OCI-LY1 (cell line): ENCODE data around the gene KRTAP10-6.
"Not testable (repeated sequence)": the region's sequence is repeated elsewhere in the genome, so short reads cannot be mapped to it uniquely, and the experiment has no call there.

Experiments
- H2AFZ ChIP-seq: fragments of 200-600 bp; sonication (generic), shearing (Covaris generic); 2 replicates; pipeline ENCODE4 v1.6.0; 2014; ENCODE audit warnings: antibody characterized with exemption, mild to moderate bottlenecking, low read length
- H3F3A ChIP-seq: fragments of 200-600 bp; sonication (generic), shearing (Covaris generic); 2 replicates; pipeline ENCODE4 v1.6.0; 2014; ENCODE audit warnings: mild to moderate bottlenecking, antibody characterized with exemption, low read length, moderate library complexity; ENCODE audit not compliant: insufficient read depth
- H3K27ac ChIP-seq: fragments of 200-600 bp; sonication (generic); 2 replicates; pipeline ENCODE4 v1.5.1; 2014; ENCODE audit warnings: low read length, mixed run types, mild to moderate bottlenecking, low read depth; ENCODE audit not compliant: poor library complexity, severe bottlenecking
- H3K27me3 ChIP-seq: fragments of 200-600 bp; sonication (generic); 2 replicates; pipeline ENCODE4 v1.6.0; 2014; ENCODE audit warnings: antibody characterized with exemption, mild to moderate bottlenecking, low read length, moderate library complexity; ENCODE audit not compliant: insufficient read depth
- H3K36me3 ChIP-seq: fragments of 200-600 bp; sonication (generic); 2 replicates; pipeline ENCODE4 v1.6.1; 2014; ENCODE audit warnings: mild to moderate bottlenecking, antibody characterized with exemption, low read length, moderate library complexity, mixed read lengths; ENCODE audit not compliant: insufficient read depth
- H3K4me1 ChIP-seq: fragments of 200-600 bp; sonication (generic); 2 replicates; pipeline ENCODE4 v1.5.1; 2014; ENCODE audit warnings: mild to moderate bottlenecking, low read length, moderate library complexity; ENCODE audit not compliant: insufficient read depth, severe bottlenecking
- H3K4me2 ChIP-seq: fragments of 200-600 bp; sonication (generic), shearing (Covaris generic); 2 replicates; pipeline ENCODE4 v1.6.1; 2014; ENCODE audit warnings: low read length
- H3K4me3 ChIP-seq: fragments of 200-600 bp; sonication (generic); 2 replicates; pipeline ENCODE4 v1.5.1; 2014; ENCODE audit warnings: low read length, low read depth, mild to moderate bottlenecking, mixed read lengths; ENCODE audit not compliant: poor library complexity, severe bottlenecking
- H3K79me2 ChIP-seq: fragments of 200-600 bp; shearing (Covaris generic); 2 replicates; pipeline ENCODE4 v1.6.1; 2016; ENCODE audit warnings: mixed run types, low read length, mixed read lengths; ENCODE audit not compliant: insufficient read depth
- H3K9ac ChIP-seq: fragments of 200-600 bp; sonication (generic), shearing (Covaris generic); 2 replicates; pipeline ENCODE4 v1.6.1; 2014; ENCODE audit warnings: mild to moderate bottlenecking, low read length, mixed read lengths
- H3K9me2 ChIP-seq: fragments of 200-600 bp; sonication (generic), shearing (Covaris generic); 2 replicates; pipeline ENCODE4 v1.6.1; 2014; ENCODE audit warnings: low read depth, mild to moderate bottlenecking, low read length, mixed read lengths
- H3K9me3 ChIP-seq: fragments of 200-600 bp; shearing (Covaris generic); 2 replicates; pipeline ENCODE4 v1.6.1; 2014; ENCODE audit warnings: low read length, mixed read lengths
- H4K20me1 ChIP-seq: fragments of 200-600 bp; sonication (generic), shearing (Covaris generic); 2 replicates; pipeline ENCODE4 v1.6.0; 2016; ENCODE audit warnings: mild to moderate bottlenecking, low read length; ENCODE audit not compliant: insufficient read depth
- EZH2 ChIP-seq: fragments of 200-600 bp; sonication (generic), shearing (Covaris generic); IDR thresholded peaks from 2 replicates; pipeline ENCODE4 v1.8.0; 2017; ENCODE audit warnings: borderline replicate concordance, mixed run types, mild to moderate bottlenecking, antibody characterized with exemption, low read length, moderate library complexity, mixed read lengths
- TF ChIP-seq, protein P1 (sequence below): fragments of 200-600 bp; sonication (generic), shearing (Covaris generic); IDR thresholded peaks from 2 replicates; pipeline ENCODE4 v1.5.1; 2017; ENCODE audit warnings: mild to moderate bottlenecking, antibody characterized with exemption, low read length, moderate library complexity, mixed read lengths

Gene KRTAP10-6

DNA sequence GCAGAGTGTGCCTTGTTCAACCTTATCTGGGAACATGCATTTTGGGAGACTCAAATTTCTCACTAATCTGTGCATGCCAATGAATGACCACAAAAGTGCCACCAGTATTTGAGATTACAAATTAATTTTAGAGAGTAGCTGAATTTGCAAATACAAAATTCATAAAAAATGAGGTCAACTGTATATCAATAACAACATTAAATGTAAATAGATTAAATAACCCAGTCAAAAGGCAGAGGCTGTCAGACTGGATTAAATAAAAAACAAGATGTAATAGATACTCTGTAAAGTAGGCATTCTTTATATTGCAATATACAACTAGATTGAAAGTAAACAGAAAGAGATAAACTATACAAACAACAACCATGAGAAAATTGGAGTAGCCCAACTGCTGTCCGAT, 28.2 kb downstream of the KRTAP10-6 start:
- Histone ChIP-seq H3K9ac (no peak overlapping the region), H3K36me3 (no peaks in the 10 kb centered on the region), H2AFZ (no peak overlapping the region), H3K4me1 (no peaks in the 10 kb centered on the region), H3K4me3 (no peak overlapping the region), H3K4me2 (no peak overlapping the region), H4K20me1 (no peaks in the 10 kb centered on the region), H3K27me3 (no peaks in the 10 kb centered on the region), H3K9me3 (no peaks in the 10 kb centered on the region), H3K27ac (no peak overlapping the region), H3K9me2 (no peaks in the 10 kb centered on the region), H3K79me2 (no peaks in the 10 kb centered on the region), H3F3A (no peaks in the 10 kb centered on the region)
- no peak for TF ChIP-seq EZH2
- TF ChIP-seq, protein P1, sequence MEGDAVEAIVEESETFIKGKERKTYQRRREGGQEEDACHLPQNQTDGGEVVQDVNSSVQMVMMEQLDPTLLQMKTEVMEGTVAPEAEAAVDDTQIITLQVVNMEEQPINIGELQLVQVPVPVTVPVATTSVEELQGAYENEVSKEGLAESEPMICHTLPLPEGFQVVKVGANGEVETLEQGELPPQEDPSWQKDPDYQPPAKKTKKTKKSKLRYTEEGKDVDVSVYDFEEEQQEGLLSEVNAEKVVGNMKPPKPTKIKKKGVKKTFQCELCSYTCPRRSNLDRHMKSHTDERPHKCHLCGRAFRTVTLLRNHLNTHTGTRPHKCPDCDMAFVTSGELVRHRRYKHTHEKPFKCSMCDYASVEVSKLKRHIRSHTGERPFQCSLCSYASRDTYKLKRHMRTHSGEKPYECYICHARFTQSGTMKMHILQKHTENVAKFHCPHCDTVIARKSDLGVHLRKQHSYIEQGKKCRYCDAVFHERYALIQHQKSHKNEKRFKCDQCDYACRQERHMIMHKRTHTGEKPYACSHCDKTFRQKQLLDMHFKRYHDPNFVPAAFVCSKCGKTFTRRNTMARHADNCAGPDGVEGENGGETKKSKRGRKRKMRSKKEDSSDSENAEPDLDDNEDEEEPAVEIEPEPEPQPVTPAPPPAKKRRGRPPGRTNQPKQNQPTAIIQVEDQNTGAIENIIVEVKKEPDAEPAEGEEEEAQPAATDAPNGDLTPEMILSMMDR, result no peak

DNA sequence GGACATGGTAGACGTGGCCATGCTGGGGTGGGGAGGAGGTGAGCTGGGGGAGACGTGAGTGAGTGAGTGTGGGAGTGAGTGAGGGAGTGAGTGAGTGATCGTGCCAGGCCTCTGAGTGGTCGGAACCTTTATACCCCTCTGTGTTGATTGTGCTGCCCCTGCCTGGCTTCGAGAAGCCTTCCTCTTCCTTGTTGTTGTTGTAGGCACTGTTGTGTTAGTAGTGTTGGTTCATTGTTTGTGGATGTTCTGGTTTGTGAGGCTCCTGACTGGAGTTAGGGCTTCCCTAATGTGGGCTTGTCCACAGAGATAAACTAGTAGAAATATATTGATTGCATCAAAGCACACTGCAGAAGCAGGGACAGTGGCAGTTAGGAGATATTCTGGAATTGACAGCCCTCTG, 33.6 kb downstream of the KRTAP10-6 start, which contains the start of gene KRTAP10-3:
Gene KRTAP10-3, minus strand, starts transcription at position 101 of the 400 bp plus-strand sequence. Its CDS starts 80 bp downstream, at position 21.
- H3K4me1 ChIP-seq, result no peaks in the 10 kb centered on the region
- no peaks in the 10 kb centered on the region for H3K36me3 ChIP-seq
- TF ChIP-seq, protein P1, result no peak
- TF ChIP-seq EZH2, result no peak
- no peaks in the 10 kb centered on the region for H3K9me3 ChIP-seq
- H3K27ac ChIP-seq, result no peak within 1 kb of the TSS
- no peaks in the 10 kb centered on the region for H3K9me2 ChIP-seq
- no peaks in the 10 kb centered on the region; the same call in 1 of the 2 replicates for H3K27me3 ChIP-seq
- H3K9ac ChIP-seq, result no peak within 1 kb of the TSS
- H3K79me2 ChIP-seq, result no peaks in the 10 kb centered on the region
- no peaks in the 10 kb centered on the region for H3F3A ChIP-seq
- H2AFZ ChIP-seq, result no peak within 1 kb of the TSS
- H4K20me1 ChIP-seq, result no peaks in the 10 kb centered on the region
- no peak within 1 kb of the TSS for H3K4me2 ChIP-seq
- H3K4me3 ChIP-seq, result no peak within 1 kb of the TSS

DNA sequence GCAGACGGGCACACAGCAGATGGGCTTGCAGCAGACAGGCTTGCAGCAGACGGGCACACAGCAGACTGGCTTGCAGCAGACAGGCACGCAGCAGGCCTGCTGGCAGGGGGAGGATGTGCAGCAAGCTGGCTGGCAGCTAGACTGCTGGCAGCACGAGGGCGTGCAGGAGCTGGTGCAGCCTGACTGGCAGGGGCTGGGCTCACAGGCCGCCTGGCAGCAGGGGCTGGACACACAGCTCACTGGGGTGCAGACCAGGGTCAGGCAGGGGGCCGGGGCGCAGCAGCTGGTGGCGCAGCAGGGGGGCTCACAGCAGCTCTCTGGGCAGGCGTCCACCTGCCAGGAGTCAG, 34.0 kb downstream of the KRTAP10-6 start:
- not testable (repeated sequence) for H3F3A ChIP-seq, H3K79me2 ChIP-seq, H3K36me3 ChIP-seq, H3K27me3 ChIP-seq, H3K9me3 ChIP-seq, H3K9ac ChIP-seq, H3K27ac ChIP-seq, H3K4me1 ChIP-seq, H3K4me3 ChIP-seq, H4K20me1 ChIP-seq, H3K4me2 ChIP-seq, H3K9me2 ChIP-seq, H2AFZ ChIP-seq

DNA sequence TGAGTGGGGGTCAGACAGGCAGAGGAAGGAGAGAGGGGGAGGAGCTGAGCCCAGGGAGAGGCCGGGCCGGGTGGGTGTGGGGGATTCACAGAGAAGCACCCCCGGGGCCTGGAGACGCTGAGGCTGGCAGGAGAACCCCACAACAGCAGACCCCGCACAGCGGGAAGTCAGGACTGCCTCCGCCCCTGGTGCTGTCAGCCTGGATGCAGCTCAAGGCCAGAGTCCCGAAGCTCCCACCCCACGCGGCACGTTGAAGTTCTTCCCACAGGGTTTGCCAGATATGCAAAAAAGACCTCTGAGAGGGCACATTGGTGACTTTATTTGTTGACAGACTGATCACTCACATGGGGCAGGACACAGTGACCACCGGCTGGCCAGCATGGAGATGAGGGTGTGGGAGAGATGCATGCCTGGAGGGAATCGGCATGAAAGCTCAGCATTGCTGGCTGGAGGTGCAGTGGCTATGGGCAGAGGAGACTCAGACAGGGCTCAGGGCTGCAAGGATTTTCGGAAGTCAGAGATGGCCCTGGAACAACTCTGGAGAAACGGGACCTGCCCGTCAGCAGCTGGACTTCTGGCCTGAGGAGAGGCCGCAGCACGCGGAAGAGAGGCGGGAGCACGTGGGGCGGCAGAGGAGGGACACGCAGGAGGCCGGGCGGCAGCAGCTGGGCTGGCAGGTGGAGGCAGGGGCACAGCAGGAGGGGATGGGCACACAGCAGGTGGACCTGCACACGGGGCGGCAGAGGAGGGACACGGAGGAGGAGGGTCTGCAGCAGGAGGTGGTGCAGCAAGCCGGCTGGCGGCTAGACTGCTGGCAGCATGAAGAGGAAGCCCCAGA, 34.6 kb downstream of the KRTAP10-6 start:
- H3K27me3 ChIP-seq, result no peaks in the 10 kb centered on the region; the same call in 1 of the 2 replicates
- no peak for TF ChIP-seq EZH2
- TF ChIP-seq, protein P1, result no peak
- H2AFZ ChIP-seq, result no peak overlapping the region
- H3K4me2 ChIP-seq, result no peak overlapping the region
- no peaks in the 10 kb centered on the region for H3K9me2 ChIP-seq
- no peak overlapping the region for H3K27ac ChIP-seq
- no peaks in the 10 kb centered on the region for H3F3A ChIP-seq
- H3K4me1 ChIP-seq, result no peaks in the 10 kb centered on the region
- no peak overlapping the region for H3K4me3 ChIP-seq
- no peaks in the 10 kb centered on the region for H3K36me3 ChIP-seq
- no peak overlapping the region for H3K9ac ChIP-seq
- H3K9me3 ChIP-seq, result no peaks in the 10 kb centered on the region
- no peaks in the 10 kb centered on the region for H4K20me1 ChIP-seq
- no peaks in the 10 kb centered on the region for H3K79me2 ChIP-seq
